ENCODE measurements around the gene UACA. TPM values are rescaled to one million over a fixed set of nuclear protein-coding genes. Genes with fewer than 3 reads are reported as not detected.
"Not testable (repeated sequence)": the region's sequence is repeated elsewhere in the genome, so short reads cannot be mapped to it uniquely, and the experiment has no call there.

Gene UACA
- total RNA-seq, 2 donors from 2014 or later: 1.3 to 1.7 TPM

DNA sequence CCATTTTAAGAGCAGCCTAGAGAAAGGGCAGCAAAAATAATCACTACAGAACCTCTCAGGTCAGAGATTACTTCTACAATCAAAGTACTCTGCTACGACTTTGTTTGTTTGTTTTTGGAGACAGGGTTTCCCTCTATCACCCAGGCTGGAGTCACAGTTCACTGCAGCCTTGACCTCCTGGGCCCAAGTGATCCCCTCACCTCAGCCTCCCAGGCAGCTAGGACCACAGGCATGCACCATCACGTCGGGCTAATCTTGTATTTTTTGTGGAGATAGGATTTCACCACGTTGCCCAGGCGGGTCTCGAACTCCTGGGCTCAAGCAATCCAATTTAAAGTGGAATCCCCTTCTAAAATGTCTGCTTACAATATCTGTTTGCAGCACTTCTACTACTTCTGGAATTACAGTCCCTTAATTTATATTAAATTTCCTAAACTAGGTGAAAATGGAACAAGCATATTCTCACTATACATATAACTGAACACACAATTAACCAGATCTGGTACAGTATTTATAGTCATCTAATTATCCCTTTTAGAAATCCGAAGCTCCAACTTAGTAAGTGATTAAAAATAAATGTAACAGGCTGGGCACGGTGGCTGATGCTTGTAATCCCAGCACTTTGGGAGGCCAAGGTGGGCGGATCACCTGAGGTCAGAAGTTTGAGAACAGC, 4.4 kb downstream of the UACA start:
- H3K9me3 ChIP-seq (ENCODE audit: control insufficient read depth, low read length, poor library complexity, severe bottlenecking): no peaks in the 10 kb centered on the region
- no peaks in the 10 kb centered on the region for H3K36me3 Mint-ChIP-seq (ENCODE audit: low read depth)
- DNase-seq: no peak
- ATAC-seq: no peak
- H3K4me1 Mint-ChIP-seq: peaks cover 9% of the 10 kb centered on the region
- no peak overlapping the region for H3K4me3 Mint-ChIP-seq
- H3K27ac Mint-ChIP-seq: no peak overlapping the region
- peaks cover 38% of the 10 kb centered on the region for H3K27me3 Mint-ChIP-seq

DNA sequence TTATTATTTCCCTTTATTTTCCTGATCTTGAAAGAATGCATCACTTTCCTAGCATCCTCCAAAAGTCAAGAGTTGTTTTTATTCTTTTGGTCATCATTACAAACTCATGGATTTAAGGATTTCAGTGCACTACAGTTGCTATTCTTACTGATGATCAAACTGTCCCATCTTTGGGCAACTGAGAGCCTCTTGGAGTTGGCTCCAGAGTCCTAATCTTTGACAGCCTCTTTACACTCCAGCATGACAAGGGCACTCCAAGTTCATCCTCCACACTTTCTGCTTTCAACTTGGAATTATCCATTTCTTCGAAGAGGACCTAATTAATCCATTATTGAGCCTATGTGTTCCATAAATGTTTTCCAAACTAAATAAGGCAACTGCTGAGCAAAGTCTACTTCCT, 5.7 kb downstream of the UACA start:
- no peaks in the 10 kb centered on the region for H3K9me3 ChIP-seq (ENCODE audit: control insufficient read depth, low read length, poor library complexity, severe bottlenecking)
- Mint-ChIP-seq H3K36me3 (ENCODE audit: low read depth) (no peaks in the 10 kb centered on the region), H3K27me3 (peaks cover 34% of the 10 kb centered on the region), H3K4me3 (no peak overlapping the region), H3K27ac (no peak overlapping the region), H3K4me1 (peaks cover 8% of the 10 kb centered on the region)
- ATAC-seq: no peak
- no peak for DNase-seq

DNA sequence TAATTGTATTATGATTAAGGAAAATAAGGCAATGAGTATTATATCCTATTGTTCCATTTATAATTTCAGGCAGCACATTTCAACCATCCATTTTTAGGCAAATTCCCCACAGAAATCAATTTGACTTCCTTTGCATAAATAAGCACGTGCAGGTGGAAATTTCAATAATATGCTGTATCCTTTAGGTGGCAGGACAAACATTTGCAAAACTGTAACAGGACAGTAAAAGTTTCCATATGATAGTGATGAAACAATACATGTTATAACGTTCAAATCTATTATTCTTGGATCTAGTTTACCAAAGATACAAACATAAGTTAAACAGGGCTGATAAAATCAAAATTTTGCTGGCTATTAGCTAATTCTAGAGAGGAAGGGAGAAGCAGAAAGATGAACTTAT, 8.5 kb downstream of the UACA start:
- no peak overlapping the region for H3K27ac Mint-ChIP-seq
- peaks cover 8% of the 10 kb centered on the region for H3K4me1 Mint-ChIP-seq
- H3K27me3 Mint-ChIP-seq: peaks cover 21% of the 10 kb centered on the region
- ATAC-seq: no peak
- H3K4me3 Mint-ChIP-seq: no peak overlapping the region
- H3K36me3 Mint-ChIP-seq (ENCODE audit: low read depth): no peaks in the 10 kb centered on the region
- no peaks in the 10 kb centered on the region for H3K9me3 ChIP-seq (ENCODE audit: control insufficient read depth, low read length, poor library complexity, severe bottlenecking)
- DNase-seq: no peak

DNA sequence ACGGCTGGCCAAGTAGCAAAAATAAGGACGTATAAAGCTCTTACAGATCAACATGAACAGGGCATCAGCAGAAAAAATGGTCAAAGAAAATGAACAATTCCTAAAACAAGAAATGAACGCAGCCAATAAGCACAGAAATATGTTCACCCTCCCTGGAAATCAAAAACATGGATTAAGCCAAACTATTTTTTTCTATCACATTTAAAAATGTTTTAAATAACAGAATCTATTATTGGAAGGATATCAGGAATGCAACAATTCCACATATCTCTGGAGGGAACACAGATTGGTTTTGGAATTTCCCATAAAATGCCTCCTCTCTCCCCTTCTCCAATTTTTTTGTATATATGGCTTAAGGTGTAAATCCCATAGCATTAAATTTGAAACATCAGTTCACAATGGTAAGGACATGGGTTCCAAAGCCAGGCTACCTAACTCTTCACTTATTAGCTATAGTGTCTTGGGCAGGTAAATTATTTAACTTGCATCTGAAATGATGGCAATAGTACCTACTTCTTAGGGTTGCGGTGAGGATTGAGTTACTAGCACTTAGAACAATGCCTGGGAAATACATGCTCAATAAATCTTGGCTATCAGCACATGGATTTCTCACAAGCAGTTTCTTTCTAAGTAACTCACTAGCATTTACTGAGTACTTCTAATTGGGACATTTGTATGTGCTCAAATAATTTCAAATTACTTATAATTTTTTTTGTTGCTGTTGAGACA, 10.1 kb downstream of the UACA start:
- ATAC-seq (no peak), DNase-seq (no peak)
- H3K27ac Mint-ChIP-seq: no peak overlapping the region
- H3K36me3 Mint-ChIP-seq (ENCODE audit: low read depth): no peaks in the 10 kb centered on the region
- H3K4me1 Mint-ChIP-seq: peaks cover 8% of the 10 kb centered on the region
- H3K9me3 ChIP-seq (ENCODE audit: control insufficient read depth, low read length, poor library complexity, severe bottlenecking): no peaks in the 10 kb centered on the region
- H3K4me3 Mint-ChIP-seq: no peak overlapping the region
- H3K27me3 Mint-ChIP-seq: peaks cover 12% of the 10 kb centered on the region

DNA sequence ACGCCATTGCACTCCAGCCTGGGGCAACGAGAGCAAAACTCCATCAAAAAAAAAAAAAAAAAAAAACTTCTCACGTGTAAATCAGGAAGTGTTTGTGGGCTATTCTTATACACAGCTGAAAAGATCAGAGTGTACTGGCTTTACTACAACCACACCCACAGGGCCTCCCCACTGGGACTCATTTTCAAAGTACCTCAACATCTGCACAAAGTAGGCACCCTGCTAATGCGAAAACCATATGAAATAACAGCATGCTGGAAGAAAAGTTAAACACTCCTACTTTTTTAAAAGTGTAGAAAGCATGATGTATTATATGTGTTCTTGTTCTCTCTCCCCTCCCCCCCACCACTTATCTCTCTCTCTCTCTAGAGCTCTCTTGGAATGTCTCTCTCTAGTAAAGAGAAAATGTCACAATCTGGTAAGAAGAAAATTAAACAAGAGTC, 11.1 kb downstream of the UACA start:
- Mint-ChIP-seq H3K4me1 (peaks cover 8% of the 10 kb centered on the region), H3K27ac (no peak overlapping the region), H3K4me3 (no peak overlapping the region), H3K27me3 (peaks cover 10% of the 10 kb centered on the region), H3K36me3 (ENCODE audit: low read depth) (no peaks in the 10 kb centered on the region)
- no peaks in the 10 kb centered on the region for H3K9me3 ChIP-seq (ENCODE audit: control insufficient read depth, low read length, poor library complexity, severe bottlenecking)
- peak; percentile 89 for ATAC-seq
- no peak for DNase-seq

DNA sequence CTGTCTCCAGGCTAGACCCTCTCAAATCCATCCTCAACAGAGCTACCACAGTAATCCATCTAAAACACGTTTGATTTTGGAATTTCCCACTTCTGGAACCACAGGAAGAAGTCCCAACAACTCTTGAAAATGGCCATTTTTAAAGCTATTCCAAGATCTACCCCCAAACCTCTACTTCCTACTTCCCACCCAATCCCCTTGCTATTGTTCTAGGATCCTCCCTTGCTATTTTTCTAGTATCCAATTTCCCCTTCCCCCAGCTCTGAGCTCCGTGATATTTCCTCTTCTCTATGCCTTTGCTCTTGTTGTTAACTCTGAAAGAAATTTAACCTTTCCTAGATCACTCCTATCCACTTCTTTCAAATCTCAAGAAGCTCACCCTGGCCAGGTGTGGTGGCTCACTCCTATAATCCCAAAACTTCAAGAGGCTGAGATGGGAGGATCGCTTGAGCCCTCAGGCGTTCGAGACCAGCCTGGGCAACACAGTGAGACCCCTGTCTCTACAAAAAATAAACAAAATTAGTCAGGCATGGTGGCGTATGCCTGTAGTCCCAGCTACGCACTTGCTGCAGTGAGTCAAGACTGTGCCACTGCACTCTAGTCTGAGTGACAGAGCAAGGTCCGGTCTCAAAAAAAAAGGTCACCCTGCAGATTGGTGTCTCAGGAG, 13.0 kb downstream of the UACA start:
- Mint-ChIP-seq H3K27me3 (peaks cover 7% of the 10 kb centered on the region), H3K27ac (peak overlapping the region; percentile 44), H3K36me3 (ENCODE audit: low read depth) (no peaks in the 10 kb centered on the region), H3K4me1 (peaks cover 8% of the 10 kb centered on the region), H3K4me3 (no peak overlapping the region)
- ATAC-seq (no peak), DNase-seq (no peak)
- no peaks in the 10 kb centered on the region for H3K9me3 ChIP-seq (ENCODE audit: control insufficient read depth, low read length, poor library complexity, severe bottlenecking)

DNA sequence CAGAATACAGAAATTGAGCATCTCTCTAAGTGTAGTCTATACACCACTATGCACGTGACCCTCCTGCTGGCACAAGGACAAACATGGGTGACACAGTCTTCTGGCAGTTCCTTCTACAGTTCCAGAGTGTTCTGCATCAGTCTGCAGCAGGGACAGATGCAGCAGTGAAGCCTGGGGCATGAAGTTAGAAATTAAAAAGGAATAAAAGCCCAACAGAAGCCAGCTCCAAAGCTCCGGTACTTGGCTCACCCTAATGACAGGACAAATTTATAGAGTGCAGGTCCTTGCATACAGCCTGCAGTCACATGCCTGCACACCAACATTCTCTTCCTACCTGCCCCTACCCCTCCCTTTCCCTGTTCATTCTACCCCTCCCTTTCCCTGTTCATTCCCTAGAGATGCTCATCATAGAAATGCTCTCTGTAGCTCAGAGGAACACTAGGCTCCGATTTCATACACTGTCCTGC, 15.0 kb downstream of the UACA start:
- ATAC-seq: no peak
- DNase-seq: no peak
- no peaks in the 10 kb centered on the region for H3K36me3 Mint-ChIP-seq (ENCODE audit: low read depth)
- H3K9me3 ChIP-seq (ENCODE audit: control insufficient read depth, low read length, poor library complexity, severe bottlenecking): no peaks in the 10 kb centered on the region
- no peak overlapping the region for H3K27ac Mint-ChIP-seq
- H3K27me3 Mint-ChIP-seq: peaks cover 7% of the 10 kb centered on the region
- H3K4me1 Mint-ChIP-seq: peaks cover 8% of the 10 kb centered on the region
- H3K4me3 Mint-ChIP-seq: no peak overlapping the region

DNA sequence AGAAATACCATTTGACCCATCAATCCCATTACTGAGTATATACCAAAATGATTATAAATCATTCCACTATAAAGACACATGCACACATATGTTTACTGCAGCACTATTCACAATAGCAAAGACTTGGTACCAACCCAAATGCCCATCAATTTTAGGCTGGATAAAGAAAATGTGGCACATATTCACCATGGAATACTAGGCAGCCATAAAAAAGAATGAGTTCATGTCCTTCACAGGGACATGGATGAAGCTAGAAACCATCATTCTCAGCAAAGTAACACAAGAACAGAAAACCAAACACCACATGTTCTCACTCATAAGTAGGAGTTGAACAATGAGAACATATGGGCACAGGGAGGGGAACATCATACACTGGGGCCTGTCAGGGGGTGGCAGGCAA, 16.8 kb downstream of the UACA start:
- DNase-seq; H3K9me3 ChIP-seq (ENCODE audit: control insufficient read depth, low read length, poor library complexity, severe bottlenecking); H3K4me3 Mint-ChIP-seq; ATAC-seq; H3K4me1 Mint-ChIP-seq; H3K27me3 Mint-ChIP-seq; H3K36me3 Mint-ChIP-seq (ENCODE audit: low read depth); H3K27ac Mint-ChIP-seq: not testable (repeated sequence)

DNA sequence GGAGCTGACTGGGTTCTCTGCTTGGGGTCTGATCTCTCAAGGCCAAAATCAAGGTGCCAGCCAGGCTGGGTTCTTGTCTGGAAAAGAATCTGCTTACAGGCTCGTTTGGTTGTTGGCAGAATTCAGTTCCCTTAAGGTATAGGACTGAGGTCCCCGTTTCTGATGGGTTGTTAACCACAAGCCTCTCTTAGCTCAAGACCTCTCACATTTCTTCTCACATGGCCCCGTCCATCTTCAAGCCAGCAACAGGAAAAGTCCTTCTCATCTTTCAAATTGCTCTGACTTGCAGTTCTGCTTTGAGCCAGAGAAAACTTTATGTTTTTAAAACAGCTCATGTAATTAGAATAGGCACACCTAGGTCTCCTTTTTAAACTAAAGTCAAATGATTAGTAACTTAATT, 20.4 kb downstream of the UACA start:
- no peaks in the 10 kb centered on the region for H3K4me1 Mint-ChIP-seq
- DNase-seq: no peak
- no peak for ATAC-seq
- peaks cover 16% of the 10 kb centered on the region for H3K27me3 Mint-ChIP-seq
- no peak overlapping the region for H3K4me3 Mint-ChIP-seq
- H3K36me3 Mint-ChIP-seq (ENCODE audit: low read depth): peaks cover 2% of the 10 kb centered on the region
- H3K27ac Mint-ChIP-seq: no peak overlapping the region
- H3K9me3 ChIP-seq (ENCODE audit: control insufficient read depth, low read length, poor library complexity, severe bottlenecking): no peaks in the 10 kb centered on the region

DNA sequence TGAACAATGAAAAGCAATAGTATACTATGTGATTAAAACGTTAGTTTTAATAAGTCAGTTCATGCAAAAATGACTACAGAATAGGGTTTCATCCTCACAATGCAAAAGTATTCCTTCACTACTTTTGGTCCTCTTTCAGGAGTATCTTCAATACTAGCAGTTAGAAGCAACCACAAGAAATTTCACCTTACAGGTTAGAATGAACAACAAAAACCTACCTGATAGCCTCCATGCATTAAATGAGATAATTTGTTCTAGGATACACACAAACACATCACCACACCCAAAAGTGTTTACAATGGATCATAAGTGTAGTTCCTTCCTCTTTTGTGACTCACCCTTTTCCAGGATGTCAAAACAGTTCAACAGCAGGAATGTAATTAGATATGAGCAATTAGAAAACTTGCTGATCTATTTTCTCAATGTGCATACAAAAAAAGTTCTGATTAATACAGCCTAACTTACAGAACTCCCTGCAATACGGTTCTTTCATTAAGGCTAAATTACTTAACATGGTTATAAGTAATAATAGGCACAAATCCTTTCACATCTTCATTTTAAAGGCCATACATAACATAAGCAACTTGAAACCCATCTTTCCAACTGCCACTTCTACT, 21.6 kb downstream of the UACA start:
- Mint-ChIP-seq H3K27me3 (peaks cover 16% of the 10 kb centered on the region), H3K36me3 (ENCODE audit: low read depth) (peaks cover 2% of the 10 kb centered on the region), H3K4me3 (no peak overlapping the region), H3K27ac (no peak overlapping the region), H3K4me1 (no peaks in the 10 kb centered on the region)
- H3K9me3 ChIP-seq (ENCODE audit: control insufficient read depth, low read length, poor library complexity, severe bottlenecking): no peaks in the 10 kb centered on the region
- ATAC-seq (no peak), DNase-seq (no peak)

DNA sequence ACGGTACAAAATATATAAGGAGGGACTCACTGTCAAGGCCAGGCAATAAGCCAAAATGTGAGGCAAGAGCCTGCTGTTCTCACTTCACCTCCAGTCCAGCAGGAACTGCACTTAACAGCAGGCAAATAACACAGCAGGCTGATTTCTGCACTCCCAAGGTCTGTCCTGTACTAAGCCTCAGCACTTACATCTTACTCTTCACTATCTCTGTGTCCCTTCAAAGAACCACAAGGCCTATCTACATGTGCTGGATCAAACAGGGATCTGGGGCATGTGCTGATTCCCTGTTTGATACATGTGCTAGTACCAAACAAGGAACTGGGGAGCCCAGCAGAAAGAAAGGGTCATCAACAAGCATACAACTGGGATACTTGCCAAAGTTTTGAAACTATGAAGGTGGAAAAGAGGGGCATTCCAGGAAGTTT, 22.2 kb downstream of the UACA start:
- DNase-seq (no peak), ATAC-seq (no peak)
- Mint-ChIP-seq H3K27me3 (peaks cover 14% of the 10 kb centered on the region), H3K4me1 (no peaks in the 10 kb centered on the region), H3K36me3 (ENCODE audit: low read depth) (peaks cover 2% of the 10 kb centered on the region), H3K4me3 (no peak overlapping the region), H3K27ac (no peak overlapping the region)
- H3K9me3 ChIP-seq (ENCODE audit: control insufficient read depth, low read length, poor library complexity, severe bottlenecking): no peaks in the 10 kb centered on the region

DNA sequence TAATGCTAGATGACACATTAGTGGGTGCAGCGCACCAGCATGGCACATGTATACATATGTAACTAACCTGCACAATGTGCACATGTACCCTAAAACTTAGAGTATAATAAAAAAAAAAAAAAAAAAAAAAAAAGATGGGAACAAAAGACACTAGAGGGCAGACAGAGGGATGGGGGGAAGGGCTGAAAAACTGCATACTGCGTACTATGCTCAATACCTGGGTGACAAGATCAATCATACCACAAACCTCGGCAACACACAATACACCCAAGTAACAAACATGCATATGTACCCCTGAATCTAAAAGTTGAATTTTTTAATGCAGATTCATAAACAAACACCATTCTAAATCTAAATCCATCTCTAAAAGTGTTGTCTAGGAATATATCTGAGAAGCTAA, 28.3 kb downstream of the UACA start:
- H3K27me3 Mint-ChIP-seq; ATAC-seq; H3K4me1 Mint-ChIP-seq; H3K9me3 ChIP-seq (ENCODE audit: control insufficient read depth, low read length, poor library complexity, severe bottlenecking); H3K36me3 Mint-ChIP-seq (ENCODE audit: low read depth); H3K27ac Mint-ChIP-seq; H3K4me3 Mint-ChIP-seq; DNase-seq: not testable (repeated sequence)

DNA sequence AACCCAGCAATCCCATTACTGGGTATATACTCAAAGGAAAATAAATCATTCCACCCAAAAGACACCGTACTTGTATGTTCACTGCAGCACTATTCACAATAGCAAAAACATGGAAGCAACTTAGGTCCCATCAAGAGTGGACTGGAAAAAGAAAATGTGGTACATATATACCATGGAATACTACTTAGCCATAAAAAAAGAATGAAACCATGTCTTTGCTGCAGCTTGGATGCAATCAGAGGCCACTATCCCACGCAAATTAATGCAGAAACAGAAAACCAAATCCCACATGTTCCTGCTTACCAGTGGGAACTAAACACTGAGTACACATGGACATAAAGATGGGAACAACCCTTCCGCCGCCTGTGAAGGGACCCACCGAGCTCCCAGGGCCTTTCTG, 34.2 kb downstream of the UACA start:
- Mint-ChIP-seq H3K4me3 (no peak overlapping the region), H3K36me3 (ENCODE audit: low read depth) (no peaks in the 10 kb centered on the region), H3K27ac (no peak overlapping the region), H3K4me1 (no peaks in the 10 kb centered on the region), H3K27me3 (peaks cover 14% of the 10 kb centered on the region)
- no peak for ATAC-seq
- no peaks in the 10 kb centered on the region for H3K9me3 ChIP-seq (ENCODE audit: control insufficient read depth, low read length, poor library complexity, severe bottlenecking)
- DNase-seq: no peak
